ENCODE data around the gene PTPN1.
"Not testable (repeated sequence)": the region's sequence is repeated elsewhere in the genome, so short reads cannot be mapped to it uniquely, and the experiment has no call there.

The PTPN1 gene

DNA sequence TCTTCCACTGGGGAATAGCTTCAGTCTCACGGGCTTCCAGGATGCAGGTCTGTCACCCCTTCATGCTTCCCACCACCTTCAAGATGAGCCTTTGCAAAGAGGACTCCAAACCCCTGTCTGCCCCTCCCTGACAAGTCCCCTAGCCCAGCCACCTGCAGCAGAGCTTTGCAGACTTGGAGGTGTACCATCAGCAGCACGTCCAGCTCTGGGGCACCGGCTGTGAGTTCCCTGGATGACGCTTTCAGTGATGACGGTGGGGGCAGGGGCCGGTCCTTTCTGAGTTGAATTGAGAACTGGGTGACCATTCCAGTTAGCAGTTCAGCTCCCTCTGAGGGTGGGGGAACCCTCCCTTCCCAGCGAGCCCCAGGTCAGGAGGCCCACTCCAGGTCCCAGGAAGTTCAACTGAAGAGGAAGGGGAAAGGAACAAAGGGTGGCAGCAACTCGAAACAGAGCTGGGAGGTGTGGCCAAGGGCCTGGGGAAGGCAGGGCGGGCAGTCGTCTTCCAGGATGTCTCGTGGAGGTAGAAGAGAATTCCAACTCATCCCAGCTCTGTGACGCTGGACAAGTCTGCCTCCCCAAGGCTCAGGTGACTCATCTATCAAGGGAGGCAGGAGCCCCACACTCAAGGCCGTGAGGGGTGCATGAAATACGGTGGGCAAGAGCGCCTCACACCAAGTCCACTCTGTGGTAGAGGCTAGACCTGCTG, 86.0 kb downstream of the PTPN1 start:
- DNase-seq: peak in 1 of 2 experiments; percentile 36

DNA sequence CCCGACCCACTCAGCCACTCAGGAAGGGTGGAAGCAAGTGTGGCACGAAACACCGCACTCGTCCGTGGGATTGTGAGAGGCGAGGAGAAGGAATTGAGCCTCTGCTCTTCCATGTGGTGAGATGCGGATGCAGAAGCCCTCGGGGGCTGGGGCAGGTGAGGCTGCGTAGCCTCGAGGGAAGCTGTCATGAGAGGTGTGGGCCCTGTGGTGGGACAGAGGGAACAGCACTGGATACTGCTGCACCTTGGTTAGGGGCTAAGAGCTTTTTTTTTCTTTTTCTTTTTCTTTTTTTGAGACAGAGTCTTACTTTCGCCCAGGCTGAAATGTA, 86.5 kb downstream of the PTPN1 start:
- DNase-seq: no peak

DNA sequence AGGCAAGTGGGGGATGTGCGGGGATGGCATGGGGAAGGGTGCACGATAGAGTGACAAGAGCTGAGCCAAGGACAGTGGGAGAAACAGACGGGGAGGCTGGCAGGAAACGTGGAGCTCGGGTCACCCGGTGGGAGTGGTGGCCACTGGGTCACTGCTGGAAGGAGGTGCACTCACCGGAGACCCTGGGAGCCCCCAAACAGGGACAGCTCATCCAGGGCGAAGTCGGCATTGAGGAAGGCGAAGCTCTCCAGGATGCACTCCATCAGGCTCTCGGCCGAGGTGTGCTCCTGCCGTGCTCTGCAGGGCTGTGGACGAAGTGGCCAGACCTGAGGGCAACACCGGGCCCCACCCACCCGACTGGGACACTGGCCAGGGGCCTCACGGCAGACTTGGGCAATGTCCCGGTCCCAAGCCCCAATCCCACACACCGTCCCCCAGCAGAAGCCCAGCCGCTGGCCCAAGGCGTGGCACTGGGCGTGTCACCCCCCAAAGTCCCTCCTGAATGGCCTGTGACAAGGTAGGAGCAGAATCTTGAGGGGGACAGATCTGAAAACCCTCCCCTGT, 87.3 kb downstream of the PTPN1 start:
- no peak for DNase-seq

DNA sequence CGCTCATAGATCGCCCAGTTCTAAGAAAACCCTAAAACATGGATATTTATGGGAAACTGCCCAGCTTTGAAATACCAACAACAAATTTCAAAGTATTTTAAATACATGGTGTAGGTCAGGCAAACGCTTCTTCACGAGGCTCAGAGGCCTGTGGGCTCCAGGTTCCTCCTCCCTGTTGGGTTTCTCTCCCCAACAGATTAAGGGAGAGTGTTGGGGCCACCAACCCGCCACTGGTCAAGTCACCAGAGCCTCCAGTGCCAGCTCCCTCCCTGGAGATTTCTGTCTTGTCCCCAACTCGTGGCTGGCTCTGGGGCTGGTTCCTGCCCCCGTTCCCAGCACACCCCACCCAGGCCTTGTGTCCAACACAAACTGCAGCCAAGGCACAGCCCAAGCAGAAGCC, 87.9 kb downstream of the PTPN1 start:
- no peak for DNase-seq

DNA sequence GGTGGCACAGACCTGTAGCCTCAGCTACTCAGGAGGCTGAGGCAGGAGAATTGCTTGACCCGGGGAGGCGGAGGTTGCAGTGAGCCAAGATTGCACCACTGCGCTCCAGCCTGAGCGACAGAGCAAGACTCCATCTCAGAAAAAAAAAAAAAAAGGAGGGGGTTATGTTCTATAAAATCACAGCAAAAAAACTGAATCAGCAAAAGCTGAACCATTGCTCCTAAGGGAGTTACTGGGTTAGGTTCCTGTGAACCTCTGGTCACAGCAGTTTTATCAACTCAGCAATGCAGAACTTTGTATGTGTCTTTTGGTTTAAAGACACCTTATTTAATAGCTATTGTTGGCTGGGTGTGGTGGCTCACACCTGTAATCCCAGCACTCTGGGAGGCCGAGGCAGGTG, 88.6 kb downstream of the PTPN1 start:
- not testable (repeated sequence) for DNase-seq

DNA sequence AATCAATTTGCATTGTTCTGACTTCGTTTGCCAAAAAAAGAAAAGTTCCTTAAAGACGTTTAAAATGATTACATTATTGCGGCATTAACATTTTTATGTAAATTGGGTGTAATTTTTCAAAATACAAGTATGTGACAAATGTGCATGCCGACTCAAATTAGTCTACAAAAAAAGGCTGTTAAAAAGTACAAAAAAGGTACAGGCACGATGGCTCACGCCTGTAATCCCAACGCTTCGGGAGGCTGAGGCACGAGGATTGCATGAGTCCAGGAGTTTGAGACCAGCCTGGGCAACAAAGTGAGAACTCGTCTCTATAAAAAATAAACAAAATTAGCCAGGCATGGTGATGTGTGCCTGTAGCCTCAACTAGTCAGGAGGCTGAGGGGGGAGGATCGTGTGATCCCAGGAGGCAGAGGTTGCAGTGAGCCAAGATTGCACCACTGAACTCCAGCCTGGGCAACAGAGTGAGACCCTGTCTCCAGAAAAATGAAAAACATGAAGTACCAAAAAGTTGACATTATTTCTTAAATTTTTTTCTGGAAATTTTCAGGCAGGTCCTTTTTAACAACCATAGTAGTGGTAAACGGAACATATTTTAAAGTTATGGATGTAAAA, 90.2 kb downstream of the PTPN1 start:
- no peak for DNase-seq

DNA sequence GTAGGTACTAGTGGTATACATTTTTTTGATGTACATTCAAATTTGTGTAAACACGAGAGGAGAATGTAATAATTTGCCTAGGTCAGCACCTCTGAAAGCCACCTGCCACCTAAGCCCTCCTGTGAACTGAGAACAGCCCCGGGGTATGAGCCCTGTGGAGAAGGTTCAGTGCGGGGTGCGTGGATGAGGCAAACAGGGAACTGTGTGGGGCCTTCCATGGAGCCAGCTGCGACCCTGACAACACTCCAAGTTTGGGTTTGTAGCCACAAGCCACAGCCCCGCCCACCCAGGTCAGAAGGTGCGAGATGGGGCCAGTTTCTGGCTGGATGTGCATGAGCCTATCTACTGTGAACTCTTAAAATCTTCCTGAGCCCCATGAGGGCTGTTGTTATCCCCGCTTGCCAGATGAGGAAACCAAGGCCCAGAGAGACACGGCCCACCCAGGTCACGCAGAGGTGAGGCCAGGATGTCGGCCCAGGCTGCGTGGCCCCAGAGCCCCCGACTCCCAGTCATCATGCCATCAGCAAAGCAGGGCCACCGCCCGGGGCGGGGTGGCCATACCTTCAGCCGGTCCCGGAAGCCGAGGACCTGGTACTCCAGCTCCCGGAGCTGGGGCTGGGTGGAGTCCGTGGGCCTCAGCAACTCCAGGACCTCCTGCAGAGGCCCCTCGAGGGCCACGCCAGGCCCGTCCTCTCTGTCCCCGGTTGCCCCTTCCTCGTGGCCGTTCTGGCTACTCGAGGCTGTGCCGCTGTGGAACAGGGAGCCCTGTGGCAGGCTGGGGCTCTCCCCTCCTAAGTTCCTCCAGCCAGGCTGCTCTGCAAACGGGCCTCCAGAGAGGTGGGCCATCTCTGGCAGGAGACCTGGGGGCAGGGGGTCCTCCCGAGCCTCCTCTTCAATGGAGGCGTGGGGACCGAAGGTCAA, 91.6 kb downstream of the PTPN1 start:
- DNase-seq: no peak

DNA sequence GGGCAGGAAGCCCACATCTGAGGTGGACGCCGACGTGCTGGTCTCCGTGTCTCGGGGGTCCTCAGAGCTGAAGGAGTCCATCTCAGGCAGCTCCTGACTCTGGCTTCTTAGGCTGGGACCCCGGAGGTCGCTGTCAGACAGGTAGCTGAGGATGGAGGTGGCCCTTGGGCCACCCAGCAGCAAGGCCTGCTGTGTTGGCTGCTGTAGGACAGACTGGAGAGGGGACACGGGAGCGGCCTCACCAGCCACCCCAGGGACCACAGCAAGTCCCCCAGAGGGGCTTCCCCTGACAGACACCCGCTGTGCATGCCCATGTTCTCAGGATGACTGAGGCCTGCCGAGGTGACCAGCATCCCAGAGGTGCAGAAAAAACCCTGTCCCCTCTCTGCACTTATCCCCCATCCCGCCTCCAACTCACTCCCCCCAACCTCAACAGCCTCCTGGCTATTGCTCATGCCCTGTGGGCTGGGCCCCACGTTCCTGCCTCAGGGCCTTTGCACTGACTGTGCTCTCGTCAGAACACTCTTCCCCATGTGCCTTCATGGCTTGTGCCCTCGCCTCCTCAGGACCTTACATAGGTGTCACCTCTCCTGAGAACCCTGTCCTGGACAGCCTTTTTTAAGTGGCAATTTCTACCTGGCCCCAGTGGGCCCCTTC, 92.4 kb downstream of the PTPN1 start:
- DNase-seq: no peak

DNA sequence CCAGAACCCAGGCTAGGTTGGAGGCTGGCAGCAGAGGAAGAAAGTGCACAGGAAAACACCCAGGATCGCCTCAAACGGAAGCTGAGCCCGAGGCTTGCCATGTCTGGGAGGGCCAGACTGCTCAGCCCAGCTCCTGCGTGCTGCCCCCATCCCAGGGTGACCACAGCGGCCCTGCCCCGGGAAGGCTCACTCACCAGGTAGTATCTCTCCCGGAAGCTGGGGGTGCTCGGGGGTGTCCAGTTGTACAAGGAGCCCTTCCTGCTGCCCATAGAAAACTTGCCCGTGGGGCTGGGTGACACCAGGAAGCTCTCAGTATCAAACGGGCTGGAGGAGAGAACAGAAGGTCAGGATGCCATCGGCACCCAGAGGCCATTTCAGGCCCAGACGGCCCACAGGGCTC, 94.3 kb downstream of the PTPN1 start:
- no peak for DNase-seq

DNA sequence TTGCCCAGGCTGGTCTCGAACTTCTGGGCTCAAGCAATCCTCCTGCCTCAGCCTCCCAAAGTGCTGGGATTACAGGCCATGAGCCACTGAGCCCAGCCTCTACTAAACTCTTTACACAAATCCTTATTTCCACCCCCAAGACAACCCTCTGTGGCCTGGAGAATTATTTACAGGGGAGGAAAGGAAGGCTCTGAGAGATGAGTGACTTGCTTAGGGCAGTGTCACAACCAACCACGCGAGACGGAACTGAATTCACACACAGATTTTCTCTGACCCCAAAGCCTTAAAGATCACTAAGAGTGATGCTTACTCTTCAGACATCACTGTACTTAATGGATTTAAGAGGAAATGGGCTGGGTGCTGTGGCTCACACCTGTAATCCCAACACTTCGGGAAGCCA, 95.0 kb downstream of the PTPN1 start:
- DNase-seq: no peak

DNA sequence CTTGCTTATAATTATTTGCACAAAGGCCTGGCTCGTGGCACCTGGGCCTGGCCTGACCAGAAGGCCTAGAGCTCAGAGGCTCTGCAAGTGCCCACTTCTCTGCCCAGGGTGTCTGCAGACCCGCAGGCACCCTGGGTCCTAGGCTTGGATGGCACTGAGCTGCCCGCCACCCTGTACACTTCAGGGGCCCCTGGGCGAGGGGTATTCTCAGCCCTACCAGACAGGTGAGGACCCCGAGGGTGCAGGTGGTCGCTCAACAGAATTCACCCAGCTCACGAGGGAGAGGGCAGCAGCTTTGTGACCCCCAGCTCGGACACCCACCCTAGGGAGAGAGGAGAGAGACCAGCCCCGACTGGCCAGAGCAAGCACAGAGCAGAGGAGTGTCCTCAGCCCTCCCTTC, 97.3 kb downstream of the PTPN1 start:
- DNase-seq: no peak

DNA sequence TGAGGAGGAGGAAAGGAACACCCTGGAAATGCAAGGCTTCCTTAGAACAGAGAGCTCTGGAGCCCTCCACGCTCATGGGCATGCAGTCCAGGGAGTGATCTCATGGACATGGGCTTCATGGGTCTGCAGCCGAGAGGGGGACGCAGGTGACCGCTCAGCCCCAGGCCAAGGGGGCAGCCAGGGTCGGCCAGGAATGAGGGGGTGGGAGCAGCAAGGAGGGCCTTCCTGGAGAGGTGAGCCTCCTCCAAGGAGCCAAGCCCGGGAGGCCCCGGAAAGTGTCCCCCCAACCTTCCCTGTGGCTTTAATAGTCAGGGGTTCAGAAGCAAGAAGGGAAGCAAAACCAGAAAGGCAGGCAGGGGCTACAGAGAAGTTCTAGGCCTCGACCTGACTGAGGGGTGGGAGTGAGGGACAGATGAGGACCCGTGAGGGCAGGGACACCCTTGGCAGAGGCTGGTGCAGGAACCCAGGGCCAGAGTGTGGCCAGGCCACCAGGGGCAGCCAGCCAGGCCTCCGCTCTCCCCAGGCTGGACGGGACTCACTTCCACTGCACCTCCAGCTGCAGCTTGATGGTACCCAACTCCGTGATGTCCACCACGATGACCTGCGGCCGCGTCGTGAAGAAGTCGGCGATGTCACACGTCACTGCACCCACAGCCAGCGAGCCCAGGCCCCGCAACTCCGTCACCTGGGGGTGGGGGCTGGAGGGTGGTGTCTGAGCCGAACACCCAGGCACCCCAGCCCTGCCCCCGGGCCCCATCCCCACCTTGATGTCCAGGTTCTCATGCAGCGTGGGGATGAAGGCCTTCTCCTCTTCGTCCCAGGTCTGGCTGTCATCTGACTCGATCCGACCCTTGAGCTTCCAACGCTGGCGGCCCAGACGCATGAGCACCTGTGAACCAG, 97.9 kb downstream of the PTPN1 start:
- no peak for DNase-seq

DNA sequence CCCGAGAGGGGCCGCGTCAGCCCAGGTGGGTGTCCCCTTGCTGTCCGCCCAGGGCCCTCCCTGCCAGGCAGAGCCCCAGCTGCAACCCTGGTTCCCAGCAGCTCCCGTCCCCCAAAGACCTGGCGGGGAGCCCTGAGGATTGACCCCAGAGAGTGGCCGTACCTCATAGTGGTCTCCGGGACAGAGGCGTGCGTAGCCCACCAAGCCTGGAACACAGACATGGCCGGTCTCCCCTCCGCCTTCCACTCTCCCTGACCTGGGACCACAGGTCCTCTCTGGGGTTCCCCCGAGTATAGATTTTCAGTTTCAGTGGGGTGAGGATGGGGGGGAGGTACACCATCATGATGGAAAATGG, 98.5 kb downstream of the PTPN1 start:
- no peak for DNase-seq

DNA sequence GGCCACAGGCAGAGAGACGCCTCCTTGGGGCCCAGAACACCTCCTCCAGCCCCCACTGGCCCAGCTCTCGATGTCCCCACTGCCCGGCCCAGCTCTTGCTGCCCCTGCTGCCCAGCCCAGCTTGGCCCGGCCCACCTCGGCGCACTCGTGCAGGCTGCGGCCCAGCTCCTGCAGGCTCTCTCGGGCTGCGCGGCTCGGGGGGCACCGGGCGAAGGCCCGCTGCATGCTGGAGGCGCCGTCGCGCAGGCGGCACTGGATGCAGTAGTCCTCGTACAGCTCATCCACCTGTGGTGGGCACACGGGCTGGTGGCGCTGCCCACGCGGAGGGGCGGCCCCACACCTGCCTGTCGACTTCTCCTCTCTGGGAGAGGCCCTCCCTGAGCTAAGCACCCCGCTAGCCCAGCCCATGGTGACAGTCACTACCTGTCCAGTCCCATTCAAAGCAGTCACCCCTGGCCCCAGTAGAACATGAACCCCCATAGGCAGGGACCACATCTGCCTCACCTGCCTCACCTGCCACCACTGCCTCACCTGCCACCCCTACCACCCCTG, 99.3 kb downstream of the PTPN1 start:
- no peak for DNase-seq

DNA sequence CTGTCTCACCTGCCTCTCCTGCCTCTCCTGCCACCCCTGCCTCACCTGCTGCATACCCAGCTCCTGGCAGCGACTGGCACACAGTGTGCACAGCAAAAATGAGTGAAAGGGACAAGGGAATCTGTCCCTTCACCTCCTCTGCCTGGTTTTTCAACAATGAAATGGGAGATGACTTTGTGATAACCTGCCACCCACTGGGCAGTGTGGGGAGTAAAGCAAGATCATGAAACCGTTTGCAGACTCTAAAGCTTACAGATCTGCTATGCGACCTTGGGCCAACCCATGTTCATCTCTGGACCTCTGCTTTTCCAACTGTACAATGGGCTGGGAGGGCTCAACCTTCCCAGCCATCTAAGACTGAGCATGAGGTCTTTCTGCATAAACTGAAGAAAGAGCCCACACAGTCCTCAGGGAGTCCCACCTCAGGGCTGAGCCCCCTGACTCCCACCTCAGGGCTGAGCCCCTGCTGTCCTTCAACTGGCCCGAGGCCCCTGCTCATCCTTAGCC, 100.1 kb downstream of the PTPN1 start:
- no peak for DNase-seq

DNA sequence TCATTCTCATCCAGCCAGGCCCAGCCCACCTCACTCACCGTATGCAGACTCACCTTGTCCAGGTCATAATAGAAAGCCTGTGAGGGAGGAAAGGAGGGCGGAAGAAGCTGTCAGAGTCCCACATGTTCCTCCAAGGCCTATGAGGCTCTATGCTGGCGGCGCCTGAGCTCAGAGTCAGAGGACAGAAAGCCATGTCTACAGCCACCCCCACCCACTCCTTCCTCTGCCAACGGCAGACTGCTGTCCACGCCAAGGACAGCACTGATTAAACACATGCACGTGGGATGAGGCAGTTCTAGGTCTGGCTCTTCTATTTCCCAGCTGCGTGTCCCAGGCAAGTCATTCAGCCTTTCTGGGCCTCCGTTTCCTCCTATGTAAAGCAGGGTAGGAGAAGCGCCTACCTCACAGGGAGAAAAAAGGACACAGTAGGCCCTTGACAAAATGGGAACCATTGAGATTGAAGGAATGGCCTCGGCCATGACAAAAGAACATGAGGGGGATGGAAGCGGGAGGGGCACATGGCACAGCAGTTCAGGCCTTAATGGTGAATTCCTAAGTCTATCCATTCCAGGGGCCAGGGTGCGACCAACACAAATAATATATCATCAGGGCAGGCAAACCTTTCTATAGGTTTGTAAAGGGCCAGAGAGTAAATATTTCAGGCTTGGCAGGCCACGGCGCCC, 101.1 kb downstream of the PTPN1 start:
- DNase-seq: no peak

DNA sequence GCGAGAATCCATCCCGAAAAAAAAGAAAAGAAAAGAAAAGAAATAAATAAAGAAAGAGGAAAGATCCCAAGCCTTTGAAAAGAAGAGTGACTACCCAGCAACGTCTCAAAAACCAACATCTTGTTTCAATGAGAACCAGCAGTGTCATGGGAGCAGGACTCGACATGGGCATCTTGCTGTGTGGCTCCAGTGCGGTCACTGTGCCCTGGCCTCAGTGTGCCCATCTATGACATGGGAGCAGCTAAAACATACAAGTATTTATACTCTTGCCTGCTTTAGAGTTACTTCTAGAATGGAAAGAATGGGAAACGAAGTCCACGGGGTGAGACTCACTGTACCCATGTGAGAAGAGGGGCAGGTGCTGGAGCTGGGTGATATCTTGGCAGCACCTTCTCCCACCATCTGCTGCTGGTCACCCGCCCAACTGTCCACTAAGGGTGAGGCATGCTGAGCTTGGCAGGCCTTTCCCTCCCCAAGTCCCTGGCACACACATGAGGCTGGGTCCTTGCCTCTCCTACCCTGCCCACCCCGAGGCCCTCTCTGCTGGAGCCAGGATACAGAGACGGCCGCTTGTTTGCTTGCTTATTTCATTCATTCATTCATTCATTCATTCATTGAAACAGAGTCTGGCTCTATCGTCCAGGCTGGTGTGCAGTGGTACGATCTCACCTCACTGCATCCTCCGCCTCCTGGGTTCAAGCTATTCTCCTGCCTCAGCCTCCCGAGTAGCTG, 103.4 kb downstream of the PTPN1 start:
- DNase-seq: no peak

DNA sequence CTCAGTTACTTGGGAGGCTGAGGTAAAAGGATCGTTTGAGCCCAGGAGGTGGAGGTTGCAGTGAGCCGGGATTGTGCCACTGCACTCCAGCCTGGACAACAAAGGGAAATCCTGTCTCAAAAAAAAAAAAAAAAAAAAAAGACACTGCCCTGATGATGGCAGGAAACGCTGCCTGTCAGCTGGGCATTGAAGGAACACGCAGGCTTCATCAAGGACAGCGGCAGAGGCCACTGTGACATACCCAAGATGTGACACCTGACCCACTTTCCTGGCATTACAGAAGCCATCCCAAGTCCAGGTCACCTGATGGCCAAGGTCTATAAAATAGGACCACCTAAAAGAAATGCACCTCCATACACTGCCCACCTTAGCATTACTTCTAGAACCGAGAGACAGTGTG, 105.2 kb downstream of the PTPN1 start:
- no peak for DNase-seq

DNA sequence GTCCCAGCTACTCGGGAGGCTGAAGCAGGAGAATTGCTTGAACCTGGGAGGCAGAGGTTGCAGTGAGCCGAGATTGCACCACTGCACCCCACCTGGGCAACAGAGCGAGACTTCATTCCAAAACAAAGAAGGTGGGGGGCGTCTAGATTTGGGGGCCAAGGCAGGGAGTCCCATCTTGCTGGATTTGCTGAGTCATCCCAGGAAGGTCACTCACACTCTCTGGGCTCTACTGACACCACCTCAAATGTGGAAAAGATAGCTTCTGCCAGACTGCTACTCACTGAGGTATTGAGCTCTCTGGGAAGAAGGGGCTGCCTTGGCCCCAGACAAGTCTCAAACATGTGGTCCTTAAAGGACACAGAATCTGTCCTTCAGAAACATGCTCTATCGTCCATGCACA, 106.8 kb downstream of the PTPN1 start:
- no peak for DNase-seq

DNA sequence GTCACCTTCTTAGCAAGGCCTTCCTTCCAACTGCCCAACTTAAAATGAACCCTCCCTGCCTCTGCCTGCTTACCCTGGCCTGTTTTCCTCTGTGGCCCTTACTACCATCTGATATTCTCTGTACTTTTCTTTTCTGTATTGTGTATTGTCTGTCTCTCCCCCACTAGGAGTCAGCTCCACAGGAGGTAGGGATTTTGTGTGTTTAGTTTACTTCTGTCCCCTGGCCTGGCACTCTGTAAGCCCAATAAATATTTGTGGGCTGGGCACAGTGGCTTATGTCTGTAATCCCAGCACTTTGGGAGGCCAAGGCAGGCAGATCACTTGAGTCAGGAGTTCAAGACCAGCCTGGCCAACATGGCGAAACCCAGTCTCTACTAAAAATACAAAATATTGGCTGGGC, 108.4 kb downstream of the PTPN1 start:
- DNase-seq: no peak

Measured in activated T-cell treated with anti-CD3 and anti-CD28 coated beads, Interleukin-2, amount 50 U/mL, for 48 hours (primary cell).